Bone marrow (tissue), 2 donors: ENCODE results near the gene SURF2.
"Not testable (repeated sequence)": the region's sequence is repeated elsewhere in the genome, so short reads cannot be mapped to it uniquely, and the experiment has no call there.

ENCODE experiments used
- DNase-seq, 2 donors: peaks; one replicate each; lab custom pipeline; 2025; lab: John Stamatoyannopoulos, UW

Gene SURF2

DNA sequence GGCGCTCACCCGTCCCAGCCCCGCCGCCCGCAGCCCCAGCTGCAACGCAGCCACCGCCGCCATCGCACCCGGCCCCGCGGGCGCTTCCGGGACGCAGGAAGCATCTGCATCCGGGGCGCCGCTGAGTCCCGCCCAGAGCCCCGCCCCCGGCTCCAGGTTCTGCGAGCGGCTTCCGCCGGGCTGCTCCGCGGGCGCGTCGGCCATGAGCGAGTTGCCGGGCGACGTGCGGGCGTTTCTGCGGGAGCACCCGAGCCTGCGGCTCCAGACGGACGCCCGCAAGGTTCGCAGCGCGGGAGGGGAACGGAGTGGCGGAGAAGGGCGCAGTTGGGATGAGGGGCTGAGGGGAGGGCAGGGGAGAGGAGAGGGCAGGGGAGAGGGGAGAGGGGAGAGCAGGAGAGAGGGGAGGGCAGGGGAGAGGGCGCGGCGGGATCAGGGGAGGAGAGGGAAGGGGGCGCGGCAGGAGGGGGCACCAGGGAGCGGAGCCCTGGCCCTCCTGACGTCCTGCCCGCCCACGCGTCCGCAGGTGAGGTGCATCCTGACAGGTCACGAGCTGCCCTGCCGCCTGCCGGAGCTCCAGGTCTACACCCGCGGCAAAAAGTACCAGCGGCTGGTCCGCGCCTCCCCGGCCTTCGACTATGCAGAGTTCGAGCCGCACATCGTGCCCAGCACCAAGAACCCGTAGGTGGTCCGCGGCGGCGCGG, at the start of gene SURF2, which contains the start of gene SURF1:
Gene SURF2 (plus strand): TSS at position 160 of the 701 bp plus-strand sequence. CDS start 43 bp downstream, at position 203.
Gene SURF1 (minus strand): TSS at position 97 of the 701 bp plus-strand sequence. CDS start 34 bp downstream, at position 63.
- DNase-seq = peak in 1 of 2 donors; percentile 37

DNA sequence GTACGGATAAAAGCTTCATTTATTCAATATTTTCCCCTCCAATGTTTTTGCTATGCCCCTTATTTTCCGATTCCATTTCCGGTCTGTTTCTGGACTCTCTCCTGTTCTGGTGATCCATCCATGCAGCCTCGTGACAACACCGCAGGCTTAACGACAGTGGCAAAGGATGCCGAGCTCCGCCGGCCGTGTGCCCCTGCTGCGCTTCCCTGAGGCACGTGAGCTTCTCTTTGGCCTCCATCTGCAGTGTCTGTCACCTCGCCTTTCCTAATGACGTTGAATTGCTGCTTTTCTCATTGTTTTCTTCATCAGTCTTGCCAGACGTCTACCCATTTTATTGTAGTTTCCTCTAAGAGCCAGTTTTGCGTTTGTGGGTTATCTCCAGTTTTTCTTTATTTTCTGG, 49.0 kb upstream of the SURF2 start:
- no peak for DNase-seq

DNA sequence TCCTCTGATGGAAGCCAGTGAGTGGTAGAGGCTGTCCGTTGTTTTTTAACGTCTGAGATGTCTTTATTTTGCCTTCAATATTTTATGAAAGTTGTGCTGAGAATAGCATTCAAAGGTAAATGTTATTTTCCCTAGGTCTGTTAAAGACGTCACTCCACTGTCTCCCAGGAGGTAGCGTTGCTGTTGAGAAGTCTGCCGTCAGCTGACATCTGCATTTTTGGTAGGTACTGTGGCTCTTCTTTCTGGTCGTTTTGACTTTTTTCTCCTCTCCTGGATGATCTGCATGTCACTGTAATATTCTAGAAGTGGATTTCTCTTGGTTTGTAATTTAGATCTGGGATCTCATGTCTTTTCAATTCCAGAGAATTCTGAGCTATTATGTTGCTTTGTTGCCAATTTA, 46.7 kb upstream of the SURF2 start:
- no peak for DNase-seq

DNA sequence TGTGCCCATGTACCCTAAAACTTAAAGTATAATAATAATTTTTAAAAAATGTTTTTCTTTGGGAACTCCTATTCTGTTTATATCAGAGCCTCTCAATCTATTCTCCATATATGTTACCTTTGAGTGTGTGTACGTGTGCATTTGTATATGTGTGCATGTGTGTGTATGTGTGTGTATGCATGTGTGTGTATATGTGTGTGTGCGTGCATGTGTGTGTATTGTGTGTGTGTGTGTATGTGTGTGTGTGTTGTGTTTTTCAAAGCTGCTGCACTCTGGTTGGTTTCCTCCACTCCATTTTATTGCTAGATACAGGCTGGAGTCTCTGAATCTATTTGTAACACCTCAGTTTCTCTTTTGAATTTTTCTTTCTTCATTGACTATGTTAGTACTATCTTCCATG, 40.4 kb upstream of the SURF2 start:
- DNase-seq = no peak

DNA sequence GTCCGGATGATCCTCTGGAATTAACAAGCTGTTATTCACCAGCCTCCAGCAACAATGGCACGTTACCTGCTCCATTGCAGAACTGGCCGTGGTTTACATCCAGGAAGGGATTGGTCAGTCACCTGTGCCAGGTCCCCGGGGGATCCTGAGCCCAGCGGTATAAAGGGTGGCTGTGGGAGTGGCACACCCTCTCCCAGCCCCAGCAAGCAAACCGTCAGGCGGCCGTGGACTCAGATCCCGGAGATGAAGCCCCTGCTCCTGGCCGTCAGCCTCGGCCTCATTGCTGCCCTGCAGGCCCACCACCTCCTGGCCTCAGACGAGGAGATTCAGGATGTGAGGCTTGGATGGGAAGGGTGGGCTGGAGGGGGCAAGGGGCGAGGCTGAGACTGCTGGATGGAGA, 38.8 kb upstream of the SURF2 start:
- DNase-seq = not testable (repeated sequence)

DNA sequence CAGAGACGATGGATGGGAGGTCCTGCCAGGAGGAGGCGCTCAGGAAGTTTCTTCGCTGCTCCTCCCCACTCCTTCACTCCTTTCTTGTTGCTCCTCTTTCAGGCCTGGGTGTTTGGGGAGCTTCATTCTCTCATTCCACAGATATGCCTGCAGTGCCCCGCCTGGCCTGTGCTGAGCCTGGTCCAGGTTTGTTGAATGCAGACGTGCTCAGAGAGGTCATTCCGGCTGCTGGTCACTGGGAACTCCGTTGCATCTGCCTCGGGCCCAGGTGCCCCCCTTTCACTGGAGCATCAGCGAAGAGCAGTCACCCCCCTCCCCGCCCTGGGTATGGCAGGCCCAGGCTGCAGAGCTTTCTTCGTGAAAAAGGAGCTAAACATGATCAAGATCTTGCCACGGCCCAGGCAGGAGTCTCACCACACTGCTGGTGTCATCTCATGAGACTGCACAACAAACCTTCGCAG, 35.9 kb upstream of the SURF2 start:
- DNase-seq = no peak

DNA sequence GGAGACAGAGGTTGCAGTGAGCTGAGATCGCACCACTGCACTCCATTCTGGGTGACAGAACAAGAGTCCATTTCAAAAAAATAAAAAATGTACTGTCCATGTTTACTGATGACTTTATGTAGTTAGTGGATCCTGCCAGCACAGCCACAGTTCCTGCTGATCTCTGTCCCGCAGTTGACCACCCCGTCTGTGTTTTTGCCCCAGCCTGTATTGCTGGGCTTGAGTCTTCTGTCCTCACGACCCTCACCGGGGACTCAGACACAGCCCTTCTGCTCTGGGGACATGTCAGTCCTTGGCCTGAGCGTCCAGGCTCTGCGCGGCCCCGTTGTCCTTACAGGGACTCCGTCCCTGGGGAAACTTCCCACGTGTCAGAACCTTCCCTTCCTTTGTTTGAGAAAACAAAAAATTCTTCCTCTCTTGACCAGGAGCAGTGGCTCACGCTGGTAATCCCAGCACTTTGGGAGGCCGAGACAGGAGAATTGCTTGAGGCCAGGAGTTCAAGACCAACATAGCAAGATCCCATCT, 34.9 kb upstream of the SURF2 start:
- DNase-seq = no peak

DNA sequence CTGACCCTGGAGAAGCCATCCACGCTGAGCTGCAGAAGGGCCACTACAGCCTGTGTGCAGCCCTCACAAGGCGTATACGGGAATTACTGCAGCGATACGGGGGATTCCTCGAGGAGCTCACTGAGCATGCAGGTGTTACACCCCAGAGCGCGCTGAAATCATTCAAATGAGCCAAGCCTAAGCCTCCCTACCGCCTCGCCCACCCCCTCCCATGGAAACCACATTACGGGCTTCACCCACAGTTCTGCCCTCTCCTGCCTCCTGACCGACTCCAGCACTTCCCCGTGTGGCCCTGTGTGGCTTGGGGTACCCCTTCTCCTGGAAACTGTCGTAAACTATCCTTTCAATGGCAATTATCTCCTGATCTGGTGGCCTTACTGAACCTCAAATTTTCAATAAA, 33.6 kb upstream of the SURF2 start:
- DNase-seq = no peak

DNA sequence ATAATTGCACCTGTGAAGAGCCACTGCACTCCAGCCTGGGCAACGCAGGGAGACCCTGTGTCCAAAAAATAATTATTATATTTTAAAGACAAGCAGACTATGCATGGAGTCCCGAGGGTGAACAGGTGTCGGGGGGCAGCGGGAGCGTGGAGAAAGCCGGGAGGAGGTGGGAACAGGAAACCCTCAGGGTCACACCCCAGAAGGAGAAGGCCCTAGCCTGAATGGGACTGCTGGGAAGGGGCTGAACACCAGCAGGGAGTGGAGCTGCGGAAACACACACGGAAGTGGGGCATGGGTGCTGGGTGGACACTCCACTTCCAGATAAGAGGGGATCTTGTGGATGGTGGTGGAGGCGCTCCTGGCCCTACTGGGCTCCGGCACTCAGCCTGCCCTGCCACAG, 33.1 kb upstream of the SURF2 start:
- DNase-seq = no peak

DNA sequence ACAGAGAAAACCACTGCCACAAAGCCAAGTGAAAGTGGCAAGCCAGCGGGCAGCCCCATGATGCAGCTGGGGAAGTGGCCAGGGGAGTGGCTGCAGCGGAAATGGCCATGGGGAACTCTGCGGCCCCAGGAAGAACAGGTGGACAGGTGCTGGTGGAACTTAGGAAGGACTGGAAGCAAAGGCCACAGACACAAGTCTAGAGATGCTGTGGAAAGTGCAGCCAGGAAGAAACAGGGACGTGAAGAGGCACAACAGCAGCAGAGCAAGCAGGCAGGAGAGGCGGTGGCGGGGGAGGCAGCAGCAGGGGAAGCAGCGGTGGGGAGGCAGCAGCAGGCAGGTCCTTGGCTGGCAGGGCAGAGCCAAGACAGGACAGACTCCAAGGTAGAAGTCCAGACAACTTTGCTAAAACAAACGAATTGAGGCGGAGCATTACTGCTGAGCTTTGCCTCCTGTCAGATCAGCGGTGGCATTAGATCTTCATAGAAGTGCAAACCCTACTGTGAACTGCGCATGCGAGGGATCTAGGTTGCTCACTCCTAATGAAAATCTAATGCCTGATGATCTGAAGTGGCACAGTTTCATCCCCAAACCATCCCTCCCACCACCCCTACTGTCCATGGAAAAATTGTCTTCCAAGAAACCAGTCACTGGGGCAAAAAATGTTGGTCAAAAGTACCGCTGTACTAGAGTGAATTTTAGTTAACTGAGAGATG, 32.2 kb upstream of the SURF2 start:
- no peak for DNase-seq

DNA sequence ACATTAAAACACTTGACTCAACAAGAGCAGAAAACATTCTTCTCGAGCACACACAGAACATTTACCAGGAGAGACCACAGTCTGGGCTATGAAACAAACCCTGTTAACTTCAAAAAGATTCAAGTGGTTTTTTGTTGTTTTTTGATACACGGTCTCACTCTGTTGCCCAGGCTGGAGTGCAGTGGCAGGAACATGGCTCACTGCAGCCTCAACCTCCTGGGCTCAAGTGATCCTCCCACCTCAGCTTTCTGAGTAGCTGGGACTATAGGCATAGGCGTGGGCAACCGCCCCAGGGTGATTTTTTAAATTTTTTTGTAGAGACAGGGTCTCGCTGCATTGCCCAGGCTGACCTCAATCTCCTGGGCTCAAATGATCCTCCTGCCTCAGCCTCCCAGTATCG, 29.3 kb upstream of the SURF2 start:
- DNase-seq = not testable (repeated sequence)

DNA sequence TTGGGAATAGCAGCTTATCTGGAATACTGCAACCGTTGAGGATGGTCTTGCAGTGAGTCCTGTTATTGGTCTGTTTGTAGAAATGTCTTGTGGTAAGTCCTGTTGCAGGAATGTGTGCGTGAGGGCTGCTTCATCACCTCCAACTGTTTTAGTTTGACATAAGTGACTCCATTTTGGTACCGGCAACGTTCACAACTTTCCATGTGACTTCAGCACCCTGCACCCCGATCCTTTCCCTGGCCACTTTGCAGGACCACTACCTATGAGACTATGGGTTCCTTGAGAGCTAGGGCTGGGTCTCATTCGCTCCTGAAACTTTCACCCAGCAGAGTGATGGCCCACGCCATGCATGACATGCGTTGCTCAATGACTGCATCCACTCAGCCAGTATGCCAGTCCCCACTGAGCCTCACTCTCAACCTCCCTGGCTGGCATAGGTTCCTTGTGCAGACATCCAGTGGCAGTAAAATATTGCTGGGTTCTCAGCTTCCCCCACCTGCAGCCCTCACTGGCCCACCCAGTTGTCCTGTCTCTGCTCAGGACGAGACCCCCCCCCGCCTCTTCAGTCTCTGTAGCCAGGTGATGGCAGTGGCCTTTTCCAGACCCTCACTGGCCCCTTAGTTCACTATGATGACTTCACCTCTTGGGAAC, 28.4 kb upstream of the SURF2 start:
- DNase-seq = no peak

DNA sequence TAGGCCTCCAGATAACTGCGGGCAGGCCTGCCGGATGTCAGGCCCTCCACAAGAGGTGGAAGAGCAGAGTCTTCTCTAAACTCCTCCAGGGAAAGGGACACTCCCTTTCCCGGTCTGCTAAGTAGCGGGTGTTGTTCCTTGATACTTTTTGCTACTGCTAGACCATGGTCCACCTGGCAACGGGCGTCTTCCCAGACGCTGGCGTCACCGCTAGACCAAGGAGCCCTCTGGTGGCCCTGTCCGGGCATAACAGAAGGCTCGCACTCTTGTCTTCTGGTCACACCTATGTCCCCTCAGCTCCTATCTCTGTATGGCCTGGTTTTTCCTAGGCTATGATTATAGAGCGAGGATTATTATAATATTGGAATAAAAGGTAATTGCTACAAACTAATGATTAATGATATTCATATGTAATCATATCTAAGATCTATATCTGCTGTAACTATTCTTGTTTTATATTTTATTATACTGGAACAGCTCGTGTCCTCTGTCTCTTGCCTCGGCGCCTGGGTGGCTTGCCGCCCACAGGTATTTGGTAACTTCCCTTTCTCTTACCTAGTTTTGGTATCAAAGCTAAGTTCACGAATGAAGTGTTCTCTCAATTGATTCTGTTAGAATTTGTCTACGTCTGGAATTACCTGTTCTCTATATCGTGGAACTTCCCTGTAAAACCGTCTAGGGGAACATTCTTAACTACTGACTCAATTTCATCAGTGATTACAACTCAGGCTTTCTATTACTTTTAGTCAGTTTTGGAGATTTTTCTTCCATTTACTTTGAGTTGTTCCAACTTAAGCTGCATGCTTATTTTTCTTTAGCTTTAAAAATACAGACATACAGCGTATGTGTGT, 26.8 kb upstream of the SURF2 start:
- not testable (repeated sequence) for DNase-seq

DNA sequence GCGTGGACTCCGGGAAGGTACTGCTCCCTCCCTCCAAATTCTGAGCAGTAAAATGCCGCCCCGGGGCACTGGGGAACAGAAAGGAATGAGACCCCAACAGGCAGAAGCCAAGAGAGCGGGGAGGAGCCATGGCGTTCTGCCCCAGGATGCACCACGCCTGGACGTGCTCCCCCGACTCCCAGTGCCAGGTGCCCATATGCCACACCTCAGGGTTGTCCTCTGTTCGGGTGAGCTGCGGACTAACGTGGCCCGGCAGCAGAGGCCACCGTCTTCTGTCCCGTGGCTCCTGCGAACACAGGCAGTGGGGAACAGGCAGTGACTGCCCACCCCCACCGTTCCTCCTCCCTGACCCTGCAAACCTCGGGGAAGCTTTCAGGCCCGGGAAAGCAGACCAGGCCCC, 25.1 kb upstream of the SURF2 start:
- DNase-seq = no peak

DNA sequence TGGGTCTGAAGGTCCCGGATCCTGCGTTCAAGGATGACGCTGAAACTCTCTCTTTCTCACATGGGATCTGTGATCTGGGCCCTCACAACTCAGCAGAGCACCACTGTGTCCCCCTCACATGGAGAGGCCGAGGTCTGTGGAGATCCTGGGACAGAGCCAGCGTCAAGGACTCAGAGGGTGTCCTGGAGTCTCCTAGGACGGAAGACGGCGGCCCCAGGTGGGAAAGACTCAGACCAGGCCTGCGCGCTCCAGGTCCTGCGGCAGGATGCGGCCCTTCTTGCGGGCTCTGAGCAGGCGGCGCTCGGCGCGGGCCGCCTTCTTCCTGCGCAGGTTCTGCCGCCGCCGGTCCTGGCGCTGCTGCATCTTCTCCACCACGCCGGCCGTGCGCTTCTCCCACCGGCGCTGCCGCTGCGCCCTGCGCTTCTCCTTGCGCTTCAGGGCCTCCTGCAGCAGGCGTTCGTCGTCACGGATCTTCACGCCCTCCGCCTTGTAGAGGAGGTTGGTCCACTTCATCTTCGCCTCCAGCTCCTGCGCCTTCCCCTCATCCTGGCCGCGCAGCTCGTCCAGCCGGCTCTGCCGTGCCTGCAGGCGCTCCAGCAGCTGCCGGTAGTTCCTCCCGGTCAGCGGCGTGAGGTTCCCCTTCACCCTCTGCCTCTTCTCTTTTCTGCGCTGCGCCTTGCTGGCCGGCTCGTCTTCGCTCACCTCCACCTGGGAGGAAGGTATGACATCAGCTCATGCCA, 24.5 kb upstream of the SURF2 start:
- no peak for DNase-seq

DNA sequence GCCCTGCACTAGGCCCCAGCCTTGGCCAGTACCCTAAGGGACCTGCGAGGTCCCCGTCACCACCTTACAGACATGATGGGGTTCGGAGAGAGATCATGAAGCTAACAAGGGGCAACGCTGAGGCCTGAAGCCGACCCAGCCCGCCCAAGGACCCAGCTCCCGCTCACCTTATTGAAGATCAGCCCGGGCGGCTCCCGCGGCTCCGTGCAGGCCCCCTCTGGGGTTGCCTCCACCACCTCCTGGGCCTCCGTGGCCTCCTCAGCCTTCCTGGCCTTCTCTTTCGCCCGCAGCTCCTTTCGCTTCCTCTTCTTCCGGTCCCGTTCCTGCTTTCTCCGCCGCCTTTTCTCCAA, 24.0 kb upstream of the SURF2 start:
- DNase-seq = no peak

DNA sequence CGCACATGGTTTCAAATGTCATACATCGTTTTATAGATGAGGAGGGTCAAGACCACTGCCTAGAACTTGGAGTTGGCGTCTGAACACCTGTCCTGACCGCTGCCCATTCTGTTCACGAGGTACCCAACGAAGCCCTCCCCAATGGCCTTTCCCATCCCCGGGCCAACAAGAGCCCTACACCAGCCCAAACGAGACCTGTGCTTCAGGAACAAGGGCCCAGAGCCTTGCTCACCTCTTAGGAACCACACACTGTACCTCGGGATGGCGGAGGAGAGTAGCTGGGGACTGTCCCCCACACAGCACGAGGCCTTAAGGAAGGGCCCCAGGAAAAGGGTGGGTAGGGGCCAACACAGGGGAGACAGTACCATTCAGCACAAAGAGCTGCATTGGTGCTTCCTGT, 23.3 kb upstream of the SURF2 start:
- no peak for DNase-seq

DNA sequence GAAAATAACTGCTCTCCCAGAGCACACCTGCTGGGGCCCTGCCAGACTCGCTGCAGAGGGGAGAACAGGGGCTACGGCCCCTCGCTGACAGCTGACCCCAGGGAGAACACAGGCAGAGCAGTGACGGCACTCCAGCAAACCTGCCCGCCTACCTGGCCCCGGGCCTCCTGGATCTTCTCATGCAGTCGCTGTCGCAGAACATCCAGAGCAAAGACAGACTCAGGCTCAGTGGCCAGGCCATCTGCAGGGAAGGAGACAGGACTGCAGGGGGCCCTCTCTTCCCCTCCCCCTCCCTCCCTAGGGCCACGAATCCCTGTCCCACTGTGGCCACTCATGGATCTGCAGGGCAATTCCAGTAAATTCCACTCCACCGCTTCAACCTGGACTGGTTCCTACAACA, 22.8 kb upstream of the SURF2 start:
- DNase-seq = no peak

DNA sequence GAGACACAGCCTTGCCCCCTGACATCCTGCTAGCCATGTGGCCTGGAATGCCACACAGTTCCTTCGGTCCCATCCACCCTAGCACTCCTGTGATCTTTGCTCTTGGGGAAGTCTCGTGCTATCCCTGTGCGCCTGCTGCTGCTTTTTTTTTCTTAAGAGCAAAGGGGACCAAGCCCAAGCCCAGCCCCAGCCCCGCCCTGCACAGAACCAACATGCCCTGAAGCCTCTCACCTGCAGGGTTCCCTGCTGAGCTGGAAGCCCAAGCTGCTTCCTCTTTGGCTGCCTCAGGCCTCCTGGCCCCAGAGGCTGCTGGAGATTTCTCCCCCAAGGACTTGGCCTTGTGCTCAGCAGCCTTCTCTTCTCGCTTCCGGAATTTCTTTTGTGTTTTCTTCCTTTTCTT, 22.2 kb upstream of the SURF2 start:
- DNase-seq = no peak

DNA sequence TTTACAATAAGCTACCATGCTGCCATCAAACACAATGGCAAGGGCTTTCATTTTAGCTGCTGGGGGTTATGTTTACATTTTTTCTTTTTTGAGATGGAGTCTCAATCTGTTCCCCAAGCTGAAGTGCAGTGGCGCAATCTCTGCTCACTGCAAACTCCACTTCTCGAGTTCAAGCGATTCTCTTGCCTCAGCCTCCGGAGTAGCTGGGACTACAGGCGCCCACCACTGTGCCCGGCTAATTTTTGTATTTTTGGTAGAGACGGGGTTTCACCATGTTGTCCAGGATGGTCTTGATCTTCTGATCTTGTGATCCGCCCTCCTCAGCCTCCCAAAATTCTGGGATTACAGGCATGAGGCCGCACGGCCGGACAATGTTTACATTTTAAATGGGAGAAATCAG, 21.5 kb upstream of the SURF2 start:
- DNase-seq = not testable (repeated sequence)
